K562 (cell line): Measurements from ENCODE around the gene RAE1. TPM values are rescaled to one million over a fixed set of nuclear protein-coding genes. Genes with fewer than 3 reads are reported as not detected.

ENCODE experiments used
- ATAC-seq: fragments of 200-7000 bp; cut with Tn5 transposase; 3 replicates; pipeline ENCODE4 v1.9.1; 2020; ENCODE audit warnings: moderate library complexity
- BruUV-seq: library from RNA; stranded (reverse); fragments of 400-500 nt; replicated peaks from 2 replicates; lab custom pipeline; 2021; lab: Mats Ljungman, UMichigan
- CTCF ChIA-PET: fragments of 300-600 bp; formaldehyde crosslinking; extraction: SDS; loops from one replicate; lab custom pipeline; 2021; ENCODE audit warnings: low intra/inter-chr PET ratio; lab: Yijun Ruan, JAX
- POLR2A ChIA-PET: fragments of 300-600, 350-650 bp; sonication (Branson Sonifier 250); formaldehyde crosslinking; extraction: SDS; loops from one replicate; lab custom pipeline; 2021; ENCODE audit warnings: antibody characterized with exemption, inconsistent platforms; lab: Yijun Ruan, JAX
- DNase-seq, 4 experiments: peaks; one replicate each; pipeline versions ENCODE4 v3.0.0 to v3.0.0-alpha.2; 2011 to 2018; ENCODE audit warnings: low spot score in 3 of 4, mixed read lengths in 3 of 4; ENCODE audit errors: extremely low read depth in 1 of 4
- FAIRE-seq: peaks from 2 replicates; lab custom pipeline; 2011; peaks lifted over from hg19 to GRCh38; lab: Jason Lieb, UNC
- H2AFZ ChIP-seq: 2 replicates; pipeline ENCODE4 v1.6.0; 2011; ENCODE audit warnings: low read depth, low read length, control low read depth, inconsistent platforms
- H3K27ac ChIP-seq: fragments of 200-600 bp; 3 replicates; pipeline ENCODE4 v1.8.0; 2011; ENCODE audit warnings: low read depth, mild to moderate bottlenecking, control low read depth, inconsistent platforms, low read length, moderate library complexity, mixed read lengths; ENCODE audit errors: extremely low read depth
- H3K27me3 ChIP-seq, 2 experiments: fragments of 300-600 bp in 1 of 2; 2 replicates in 1 of 2; 3 replicates in 1 of 2; pipeline versions ENCODE4 v1.6.0 to v1.8.0; 2011; ENCODE audit warnings: inconsistent platforms in 2 of 2, low read length in 2 of 2, mild to moderate bottlenecking in 1 of 2, mixed read lengths in 1 of 2, moderate library complexity in 1 of 2; ENCODE audit not compliant: control insufficient read depth in 2 of 2, insufficient read depth in 2 of 2
- H3K36me3 ChIP-seq: fragments of 300-600 bp; 3 replicates; pipeline ENCODE4 v1.8.0; 2011; ENCODE audit warnings: mild to moderate bottlenecking, low read length, inconsistent platforms; ENCODE audit not compliant: control insufficient read depth, insufficient read depth
- H3K4me1 ChIP-seq, 2 experiments: fragments of 200-600 bp in 1 of 2; replicated peaks in 1 of 2; 2 replicates in 1 of 2; 3 replicates in 1 of 2; pipeline versions ENCODE4 v1.5.1 to v1.8.0; 2011; ENCODE audit warnings: inconsistent platforms in 2 of 2, low read length in 2 of 2, mild to moderate bottlenecking in 1 of 2, mixed read lengths in 1 of 2, moderate library complexity in 1 of 2; ENCODE audit not compliant: control insufficient read depth in 2 of 2, insufficient read depth in 2 of 2
- H3K4me2 ChIP-seq: 2 replicates; pipeline ENCODE4 v1.6.1; 2011; ENCODE audit warnings: low read length, control low read depth, inconsistent platforms, mixed read lengths; ENCODE audit not compliant: insufficient read depth
- H3K4me3 ChIP-seq: fragments of 200-600 bp; sonication (generic), shearing (Covaris generic); 2 replicates; pipeline ENCODE4 v1.5.1; 2016; ENCODE audit warnings: control low read depth, inconsistent platforms
- H3K79me2 ChIP-seq: fragments of 200-600 bp; 3 replicates; pipeline ENCODE4 v1.8.0; 2011; ENCODE audit warnings: low read length, inconsistent platforms; ENCODE audit not compliant: control insufficient read depth, insufficient read depth
- H3K9ac ChIP-seq, 2 experiments: 2 replicates each; pipeline versions ENCODE4 v1.6.0 to v1.6.1; 2011; ENCODE audit warnings: low read depth in 2 of 2, low read length in 2 of 2, control low read depth in 1 of 2, inconsistent platforms in 1 of 2, mild to moderate bottlenecking in 1 of 2, mixed read lengths in 1 of 2; ENCODE audit not compliant: insufficient read depth in 1 of 2
- H3K9me1 ChIP-seq: one replicate; pipeline ENCODE4 v1.6.0; 2011; ENCODE audit warnings: inconsistent platforms, mild to moderate bottlenecking, low read length, moderate library complexity; ENCODE audit not compliant: control insufficient read depth, insufficient read depth
- H3K9me3 ChIP-seq: replicated peaks from 2 replicates; pipeline ENCODE4 v1.5.1; 2011; ENCODE audit warnings: low read depth, low read length, inconsistent platforms; ENCODE audit not compliant: control insufficient read depth, insufficient read depth
- H4K20me1 ChIP-seq: replicated peaks from 2 replicates; pipeline ENCODE4 v1.6.1; 2011; ENCODE audit warnings: low read length, inconsistent platforms, mixed read lengths; ENCODE audit not compliant: control insufficient read depth, insufficient read depth
- HMG20A ChIP-seq: fragments of 450-650 bp; formaldehyde crosslinking; conservative IDR thresholded peaks from 2 replicates; pipeline ENCODE4 v1.4.0; 2020; ENCODE audit warnings: mild to moderate bottlenecking, mixed read lengths
- IRF2 ChIP-seq: sonication (generic); formaldehyde crosslinking; IDR thresholded peaks from 2 replicates; pipeline ENCODE4 v1.8.1; 2022; ENCODE audit warnings: mild to moderate bottlenecking, missing genetic modification reagents
- MTA1 ChIP-seq: fragments of 450-650 bp; IDR thresholded peaks from 2 replicates; pipeline ENCODE4 v1.6.1; 2017; ENCODE audit warnings: borderline replicate concordance
- NCOR1 ChIP-seq: fragments of 450-650 bp; IDR thresholded peaks from 2 replicates; pipeline ENCODE4 v1.6.1; 2016; ENCODE audit warnings: mild to moderate bottlenecking, moderate library complexity
- PTBP1 ChIP-seq: fragments of 200-400 bp; formaldehyde crosslinking; IDR thresholded peaks from 2 replicates; pipeline ENCODE4 v1.6.1; 2017; ENCODE audit warnings: low read depth, low read length
- RAD21 ChIP-seq, 2 experiments: fragments of 250-450 bp in 1 of 2; fragments of 450-650 bp in 1 of 2; sonication (Bioruptor Pico) in 1 of 2; formaldehyde crosslinking in 1 of 2; IDR thresholded peaks in 1 of 2; conservative IDR thresholded peaks in 1 of 2; 2 replicates each; pipeline versions ENCODE4 v1.4.0 to v1.8.0; 2020 to 2022; ENCODE audit warnings: mild to moderate bottlenecking in 2 of 2, moderate library complexity in 1 of 2
- ZNF24 ChIP-seq: fragments of 450-650 bp; IDR thresholded peaks from 2 replicates; pipeline ENCODE4 v1.6.1; 2016
- WGBS: fragments of 100-300 bp; shearing (Covaris generic); methylation state at CpG from one replicate; pipeline ENCODE4 v1.1.6; 2016; ENCODE audit warnings: low coverage, mixed read lengths; ENCODE audit not compliant: insufficient coverage; ENCODE audit errors: missing lambda C conversion rate; 5-methylcytosine and 5-hydroxymethylcytosine counted together
- in situ Hi-C: fragments of 300-500 bp; cut with MboI; formaldehyde crosslinking; loops from 4 replicates; pipeline ENCODE4 v1.15.0; 2018; ENCODE audit warnings: inconsistent platforms, mixed read lengths
- intact Hi-C: fragments of 100-400 bp; cut with micrococcal nuclease; formaldehyde crosslinking; loops from 2 replicates; pipeline ENCODE4 v1.14.2; 2022
- polyA plus RNA-seq, 8 experiments: library from polyadenylated mRNA; depleted of rRNA in 4 of 8; stranded (reverse) in 5 of 8; unstranded in 3 of 8; fragments of >200 nt; fragmentation: Nextera tagmentation in 2 of 8; fragmentation: Illumina TruSeq in 1 of 8; extraction: Ambion mirVana in 2 of 8; extraction: Trizol in 1 of 8; gene quantifications; 2 replicates each; pipeline versions ENCODE4 v1.2.1 to v1.2.3, GENCODE V29; 2011 to 2014; ENCODE audit warnings: inconsistent platforms in 1 of 8, missing spikeins in 1 of 8
- total RNA-seq, 7 experiments: library from RNA; depleted of rRNA in 6 of 7; stranded (reverse); fragments of >200 nt in 6 of 7; fragmentation: Illumina TruSeq in 2 of 7; extraction: Trizol in 2 of 7; gene quantifications; 2 replicates each; pipeline versions ENCODE4 v1.2.1 to v1.2.3, GENCODE V29; 2011 to 2021; ENCODE audit warnings: low replicate concordance in 1 of 7
- TF ChIP-seq, protein P1 (sequence below): fragments of 250-450 bp; sonication (Bioruptor Pico); IDR thresholded peaks from 2 replicates; pipeline ENCODE4 v1.4.0; 2020
- TF ChIP-seq, protein P2 (sequence below), 2 experiments: fragments of 450-650 bp in 1 of 2; sonication (generic) in 1 of 2; formaldehyde crosslinking in 1 of 2; IDR thresholded peaks; 2 replicates each; pipeline versions ENCODE4 v1.7.1 to v1.9.0; 2016 to 2022; ENCODE audit warnings: inconsistent platforms in 1 of 2, mild to moderate bottlenecking in 1 of 2, missing genetic modification reagents in 1 of 2
- TF ChIP-seq, protein P3 (sequence below): fragments of 250-450 bp; sonication (Bioruptor Pico); IDR thresholded peaks from 2 replicates; pipeline ENCODE4 v1.8.0; 2022; ENCODE audit warnings: inconsistent platforms

RAE1 gene
- total and polyA plus RNA-seq, 9 of the 15 experiments (the other 6 are each of a cell fraction or from before 2014, with no cell fraction given): 33.7 to 248 (median 77.7) TPM

DNA sequence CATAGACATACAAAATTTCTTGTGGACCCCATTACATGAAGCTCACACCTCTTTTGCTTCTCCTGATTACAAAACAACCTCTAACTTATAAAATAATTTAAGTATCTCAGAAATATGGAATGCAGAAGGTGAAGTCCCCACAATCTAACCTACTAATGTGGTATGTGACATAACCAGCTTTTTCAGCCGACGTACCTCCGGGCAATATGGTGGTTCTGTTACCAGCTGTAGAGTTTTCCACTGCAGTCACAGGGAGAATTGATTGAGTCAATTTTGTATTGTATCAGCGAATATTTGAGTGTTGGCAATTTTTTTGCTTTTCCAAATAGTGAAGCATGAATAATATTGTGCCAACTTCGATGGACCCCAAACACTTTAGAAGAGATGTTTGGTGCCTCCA lies 37.1 kb upstream of the RAE1 start:
- no peak overlapping the region for H2AFZ ChIP-seq
- peaks cover 33 to 60% of the 10 kb centered on the region in 2 experiments for H3K27me3 ChIP-seq
- WGBS: 0% methylated on average over 5 of the region's 5 CpGs
- POLR2A ChIA-PET: interaction anchor here (0.7 kb wide), 1 partner anchor 40 kb away, joined by 3 read pairs; no protein-coding TSS in a partner anchor
- H4K20me1 ChIP-seq: no peaks in the 10 kb centered on the region; the same call in 1 of the 2 replicates
- no peak overlapping the region for H3K9ac ChIP-seq
- no TSS peak for BruUV-seq
- ATAC-seq (no peak), FAIRE-seq (no peak), DNase-seq (no peak)
- no peak overlapping the region for H3K4me2 ChIP-seq
- H3K79me2 ChIP-seq: no peaks in the 10 kb centered on the region
- intact Hi-C loops: no loop called here
- H3K27ac ChIP-seq: no peak overlapping the region
- H3K4me3 ChIP-seq: no peak overlapping the region
- H3K36me3 ChIP-seq: no peaks in the 10 kb centered on the region
- no peaks in the 10 kb centered on the region for H3K9me1 ChIP-seq
- no peaks in the 10 kb centered on the region for H3K4me1 ChIP-seq
- no peaks in the 10 kb centered on the region for H3K9me3 ChIP-seq
- in situ Hi-C loops: no loop called here
- CTCF ChIA-PET: no interaction called here
- TF ChIP-seq PTBP1: no peak
- TF ChIP-seq RAD21 (CRISPR knock-in tag; conservative IDR thresholded peaks at IDR 0.05 in 1 of 2, IDR thresholded peaks at IDR 0.05 in 1 of 2): no peak
- TF ChIP-seq HMG20A (CRISPR knock-in tag): no peak
- no peak for TF ChIP-seq IRF2 (CRISPR knock-in tag)
- TF ChIP-seq, protein P1, sequence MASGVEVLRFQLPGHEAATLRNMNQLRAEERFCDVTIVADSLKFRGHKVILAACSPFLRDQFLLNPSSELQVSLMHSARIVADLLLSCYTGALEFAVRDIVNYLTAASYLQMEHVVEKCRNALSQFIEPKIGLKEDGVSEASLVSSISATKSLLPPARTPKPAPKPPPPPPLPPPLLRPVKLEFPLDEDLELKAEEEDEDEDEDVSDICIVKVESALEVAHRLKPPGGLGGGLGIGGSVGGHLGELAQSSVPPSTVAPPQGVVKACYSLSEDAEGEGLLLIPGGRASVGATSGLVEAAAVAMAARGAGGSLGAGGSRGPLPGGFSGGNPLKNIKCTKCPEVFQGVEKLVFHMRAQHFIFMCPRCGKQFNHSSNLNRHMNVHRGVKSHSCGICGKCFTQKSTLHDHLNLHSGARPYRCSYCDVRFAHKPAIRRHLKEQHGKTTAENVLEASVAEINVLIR: no peak
- TF ChIP-seq ZNF24: no peak
- no peak for TF ChIP-seq MTA1
- TF ChIP-seq, protein P2, sequence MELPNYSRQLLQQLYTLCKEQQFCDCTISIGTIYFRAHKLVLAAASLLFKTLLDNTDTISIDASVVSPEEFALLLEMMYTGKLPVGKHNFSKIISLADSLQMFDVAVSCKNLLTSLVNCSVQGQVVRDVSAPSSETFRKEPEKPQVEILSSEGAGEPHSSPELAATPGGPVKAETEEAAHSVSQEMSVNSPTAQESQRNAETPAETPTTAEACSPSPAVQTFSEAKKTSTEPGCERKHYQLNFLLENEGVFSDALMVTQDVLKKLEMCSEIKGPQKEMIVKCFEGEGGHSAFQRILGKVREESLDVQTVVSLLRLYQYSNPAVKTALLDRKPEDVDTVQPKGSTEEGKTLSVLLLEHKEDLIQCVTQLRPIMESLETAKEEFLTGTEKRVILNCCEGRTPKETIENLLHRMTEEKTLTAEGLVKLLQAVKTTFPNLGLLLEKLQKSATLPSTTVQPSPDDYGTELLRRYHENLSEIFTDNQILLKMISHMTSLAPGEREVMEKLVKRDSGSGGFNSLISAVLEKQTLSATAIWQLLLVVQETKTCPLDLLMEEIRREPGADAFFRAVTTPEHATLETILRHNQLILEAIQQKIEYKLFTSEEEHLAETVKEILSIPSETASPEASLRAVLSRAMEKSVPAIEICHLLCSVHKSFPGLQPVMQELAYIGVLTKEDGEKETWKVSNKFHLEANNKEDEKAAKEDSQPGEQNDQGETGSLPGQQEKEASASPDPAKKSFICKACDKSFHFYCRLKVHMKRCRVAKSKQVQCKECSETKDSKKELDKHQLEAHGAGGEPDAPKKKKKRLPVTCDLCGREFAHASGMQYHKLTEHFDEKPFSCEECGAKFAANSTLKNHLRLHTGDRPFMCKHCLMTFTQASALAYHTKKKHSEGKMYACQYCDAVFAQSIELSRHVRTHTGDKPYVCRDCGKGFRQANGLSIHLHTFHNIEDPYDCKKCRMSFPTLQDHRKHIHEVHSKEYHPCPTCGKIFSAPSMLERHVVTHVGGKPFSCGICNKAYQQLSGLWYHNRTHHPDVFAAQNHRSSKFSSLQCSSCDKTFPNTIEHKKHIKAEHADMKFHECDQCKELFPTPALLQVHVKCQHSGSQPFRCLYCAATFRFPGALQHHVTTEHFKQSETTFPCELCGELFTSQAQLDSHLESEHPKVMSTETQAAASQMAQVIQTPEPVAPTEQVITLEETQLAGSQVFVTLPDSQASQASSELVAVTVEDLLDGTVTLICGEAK (IDR thresholded peaks at IDR 0.05): no peak
- TF ChIP-seq, protein P2 (CRISPR knock-in tag; IDR thresholded peaks at IDR 0.05): no peak
- TF ChIP-seq, protein P3, sequence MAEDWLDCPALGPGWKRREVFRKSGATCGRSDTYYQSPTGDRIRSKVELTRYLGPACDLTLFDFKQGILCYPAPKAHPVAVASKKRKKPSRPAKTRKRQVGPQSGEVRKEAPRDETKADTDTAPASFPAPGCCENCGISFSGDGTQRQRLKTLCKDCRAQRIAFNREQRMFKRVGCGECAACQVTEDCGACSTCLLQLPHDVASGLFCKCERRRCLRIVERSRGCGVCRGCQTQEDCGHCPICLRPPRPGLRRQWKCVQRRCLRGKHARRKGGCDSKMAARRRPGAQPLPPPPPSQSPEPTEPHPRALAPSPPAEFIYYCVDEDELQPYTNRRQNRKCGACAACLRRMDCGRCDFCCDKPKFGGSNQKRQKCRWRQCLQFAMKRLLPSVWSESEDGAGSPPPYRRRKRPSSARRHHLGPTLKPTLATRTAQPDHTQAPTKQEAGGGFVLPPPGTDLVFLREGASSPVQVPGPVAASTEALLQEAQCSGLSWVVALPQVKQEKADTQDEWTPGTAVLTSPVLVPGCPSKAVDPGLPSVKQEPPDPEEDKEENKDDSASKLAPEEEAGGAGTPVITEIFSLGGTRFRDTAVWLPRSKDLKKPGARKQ (CRISPR knock-in tag): no peak
- TF ChIP-seq NCOR1: no peak
